CD4-positive, CD25-positive, alpha-beta regulatory T cell (primary cell): ENCODE results near the gene MAP4. TPM values are rescaled to one million over a fixed set of nuclear protein-coding genes. Genes with fewer than 3 reads are reported as not detected.
A peak's percentile ranks its signal among the peaks of the same experiment; 100 is the strongest.
"Not testable (repeated sequence)": the region's sequence is repeated elsewhere in the genome, so short reads cannot be mapped to it uniquely, and the experiment has no call there.

Source experiments
- ATAC-seq, 2 donors: fragments of 150-1000 bp; cut with Tn5 transposase; one replicate each; pipeline ENCODE4 v1.10.0; 2021; ENCODE audit warnings: low read depth in 2 of 2, moderate number of reproducible peaks in 2 of 2, moderate library complexity in 1 of 2
- DNase-seq, 3 donors: peaks; one replicate each; pipeline versions ENCODE4 v3.0.0 to v3.0.0-alpha.2; 2012 to 2022; ENCODE audit warnings: mixed read lengths in 1 of 3
- H3K27ac ChIP-seq: one replicate; pipeline ENCODE4 v1.7.0; 2013; ENCODE audit warnings: mild to moderate bottlenecking, low read length; ENCODE audit not compliant: insufficient read depth, poor library complexity, severe bottlenecking
- H3K27me3 ChIP-seq: one replicate; pipeline ENCODE4 v1.7.0; 2013; ENCODE audit warnings: low read length; ENCODE audit not compliant: control insufficient read depth, insufficient read depth
- H3K36me3 ChIP-seq: one replicate; pipeline ENCODE4 v1.7.0; 2013; ENCODE audit warnings: mild to moderate bottlenecking, low read length, moderate library complexity; ENCODE audit not compliant: control insufficient read depth, insufficient read depth
- H3K4me1 ChIP-seq: 2 replicates; pipeline ENCODE4 v1.7.0; 2013; ENCODE audit warnings: mild to moderate bottlenecking, low read length; ENCODE audit not compliant: insufficient read depth, control insufficient read depth, poor library complexity, severe bottlenecking
- H3K4me3 ChIP-seq: one replicate; pipeline ENCODE4 v1.7.0; 2013; ENCODE audit warnings: low read depth, mild to moderate bottlenecking, low read length, moderate library complexity
- H3K9me3 ChIP-seq, 2 experiments: 1 replicate in 1 of 2; 2 replicates in 1 of 2; pipeline ENCODE4 v1.7.0; 2013; ENCODE audit warnings: low read length in 2 of 2, mild to moderate bottlenecking in 1 of 2, moderate library complexity in 1 of 2; ENCODE audit not compliant: control insufficient read depth in 2 of 2
- H3K27ac Mint-ChIP-seq, 3 donors: one replicate each; pipeline ENCODE4 v1.8.0; 2020 to 2022; ENCODE audit warnings: mild to moderate bottlenecking in 3 of 3, mixed read lengths in 3 of 3, moderate library complexity in 2 of 3
- H3K27me3 Mint-ChIP-seq: one replicate; pipeline ENCODE4 v1.8.0; 2022; ENCODE audit warnings: mild to moderate bottlenecking, mixed read lengths
- H3K36me3 Mint-ChIP-seq: one replicate; pipeline ENCODE4 v1.8.0; 2020; ENCODE audit warnings: mixed read lengths
- H3K4me1 Mint-ChIP-seq, 4 donors: one replicate each; pipeline ENCODE4 v1.8.0; 2020 to 2022; ENCODE audit warnings: mixed read lengths in 4 of 4, mild to moderate bottlenecking in 1 of 4
- H3K4me3 Mint-ChIP-seq, 4 donors: one replicate each; pipeline ENCODE4 v1.8.0; 2020 to 2022; ENCODE audit warnings: mild to moderate bottlenecking in 4 of 4, mixed read lengths in 4 of 4, moderate library complexity in 3 of 4
- H3K9me3 Mint-ChIP-seq, 7 donors: one replicate each; pipeline ENCODE4 v1.8.0; 2020 to 2022; ENCODE audit warnings: mixed read lengths in 7 of 7, mild to moderate bottlenecking in 3 of 7, moderate library complexity in 2 of 7
- polyA plus RNA-seq, 4 donors: library from polyadenylated mRNA; unstranded; fragments of 300-500 nt; fragmentation: Illumina TruSeq; gene quantifications; one replicate each; pipeline ENCODE4 v1.2.3, GENCODE V29; 2021
- total RNA-seq: library from RNA; stranded (reverse); gene quantifications from one replicate; pipeline ENCODE4 v1.2.3, GENCODE V29; 2022

Gene MAP4
- total RNA-seq (123 TPM), polyA plus RNA-seq (10 to 100 TPM; 17.0 to 24.8 (median 22.1) TPM)

- Histone ChIP-seq H3K4me1 (peaks cover 19% of the 10 kb centered on the region), H3K27me3 (no peaks in the 10 kb centered on the region), H3K36me3 (no peaks in the 10 kb centered on the region), H3K9me3 (no peaks in the 10 kb centered on the region), H3K4me3 (no peak within 1 kb of the TSS), H3K27ac (no peak within 1 kb of the TSS)
- DNase-seq (no peak), ATAC-seq (no peak)
- Mint-ChIP-seq H3K4me3 (peak within 1 kb of the TSS in 1 of 4 donors; percentile 20), H3K27me3 (no peaks in the 10 kb centered on the region), H3K9me3 (no peaks in the 10 kb centered on the region), H3K27ac (peak within 1 kb of the TSS; percentile 32 to 74 (median 33)), H3K4me1 (peaks cover 25 to 48% (median 44%) of the 10 kb centered on the region in 4 donors), H3K36me3 (no peaks in the 10 kb centered on the region)
Observed at GRCh38 chr3:48016301-48016973, at the start of gene MAP4. MAP4 (minus strand) TSS chr3:48016416; CDS start chr3:47998860, 17,556 bp downstream.

- Mint-ChIP-seq H3K4me3 (no peak overlapping the region), H3K4me1 (peaks cover 13 to 41% (median 31%) of the 10 kb centered on the region in 4 donors), H3K27ac (peak overlapping the region in 1 of 3 donors; percentile 45), H3K36me3 (peaks cover 9% of the 10 kb centered on the region), H3K27me3 (no peaks in the 10 kb centered on the region), H3K9me3 (peaks cover 0 to 1% (median 0%) of the 10 kb centered on the region in 7 donors)
- no peaks in the 10 kb centered on the region for H3K4me1 ChIP-seq
- no peaks in the 10 kb centered on the region for H3K27me3 ChIP-seq
- no peaks in the 10 kb centered on the region for H3K36me3 ChIP-seq
- no peak overlapping the region for H3K27ac ChIP-seq
- ATAC-seq, result no peak
- H3K4me3 ChIP-seq, result no peak overlapping the region
- H3K9me3 ChIP-seq, result no peaks in the 10 kb centered on the region
- no peak for DNase-seq
Observed at GRCh38 chr3:48065035-48065434, 48.8 kb upstream of the MAP4 start.

GRCh38 chr3:48064292-48064829 lies 48.1 kb upstream of the MAP4 start:
- H3K4me3 ChIP-seq, result no peak overlapping the region
- no peaks in the 10 kb centered on the region for H3K9me3 ChIP-seq
- H3K4me3 Mint-ChIP-seq, result no peak overlapping the region
- H3K4me1 ChIP-seq, result no peaks in the 10 kb centered on the region
- ATAC-seq (no peak), DNase-seq (no peak)
- H3K36me3 Mint-ChIP-seq, result peaks cover 12% of the 10 kb centered on the region
- H3K27ac Mint-ChIP-seq, result peak overlapping the region in 2 of 3 donors; percentile 6 to 50
- H3K27me3 ChIP-seq, result no peaks in the 10 kb centered on the region
- no peaks in the 10 kb centered on the region for H3K27me3 Mint-ChIP-seq
- no peaks in the 10 kb centered on the region for H3K36me3 ChIP-seq
- H3K4me1 Mint-ChIP-seq, result peaks cover 16 to 41% (median 31%) of the 10 kb centered on the region in 4 donors
- H3K27ac ChIP-seq, result no peak overlapping the region
- H3K9me3 Mint-ChIP-seq, result peaks cover 0 to 1% (median 0%) of the 10 kb centered on the region in 7 donors

- not testable (repeated sequence) for ATAC-seq, H3K9me3 ChIP-seq, H3K36me3 ChIP-seq, H3K27ac Mint-ChIP-seq, H3K4me3 Mint-ChIP-seq, H3K9me3 Mint-ChIP-seq, DNase-seq, H3K27ac ChIP-seq, H3K4me3 ChIP-seq, H3K27me3 ChIP-seq, H3K27me3 Mint-ChIP-seq, H3K4me1 ChIP-seq
- H3K36me3 Mint-ChIP-seq, result peaks cover 12% of the 10 kb centered on the region
- H3K4me1 Mint-ChIP-seq, result peaks cover 27 to 46% (median 36%) of the 10 kb centered on the region in 4 donors
Observed at GRCh38 chr3:48061586-48061985, 45.4 kb upstream of the MAP4 start.

- H3K9me3 Mint-ChIP-seq, result peaks cover 0 to 1% (median 0%) of the 10 kb centered on the region in 7 donors
- DNase-seq (no peak), ATAC-seq (no peak)
- Histone ChIP-seq H3K4me1 (peaks cover 3% of the 10 kb centered on the region), H3K27me3 (no peaks in the 10 kb centered on the region), H3K36me3 (no peaks in the 10 kb centered on the region), H3K27ac (no peak overlapping the region), H3K4me3 (no peak overlapping the region), H3K9me3 (no peaks in the 10 kb centered on the region)
- H3K27me3 Mint-ChIP-seq, result no peaks in the 10 kb centered on the region
- H3K27ac Mint-ChIP-seq, result peak overlapping the region in 1 of 3 donors; percentile 62
- H3K4me3 Mint-ChIP-seq, result peak overlapping the region in 2 of 4 donors; percentile 40 to 69
- H3K4me1 Mint-ChIP-seq, result peaks cover 16 to 28% (median 20%) of the 10 kb centered on the region in 4 donors
- peaks cover 12% of the 10 kb centered on the region for H3K36me3 Mint-ChIP-seq
Observed at GRCh38 chr3:48058091-48058490, 41.9 kb upstream of the MAP4 start.

GRCh38 chr3:48057521-48057920 lies 41.3 kb upstream of the MAP4 start:
- ATAC-seq (no peak), DNase-seq (no peak)
- Histone ChIP-seq H3K27me3 (no peaks in the 10 kb centered on the region), H3K4me1 (peaks cover 3% of the 10 kb centered on the region), H3K4me3 (no peak overlapping the region), H3K9me3 (no peaks in the 10 kb centered on the region), H3K36me3 (no peaks in the 10 kb centered on the region), H3K27ac (no peak overlapping the region)
- H3K9me3 Mint-ChIP-seq, result peaks cover 0 to 1% (median 0%) of the 10 kb centered on the region in 7 donors
- no peaks in the 10 kb centered on the region for H3K27me3 Mint-ChIP-seq
- no peak overlapping the region for H3K4me3 Mint-ChIP-seq
- H3K27ac Mint-ChIP-seq, result no peak overlapping the region
- H3K4me1 Mint-ChIP-seq, result peaks cover 20 to 33% (median 23%) of the 10 kb centered on the region in 4 donors
- peaks cover 12% of the 10 kb centered on the region for H3K36me3 Mint-ChIP-seq

- H3K27me3 ChIP-seq, result no peaks in the 10 kb centered on the region
- H3K36me3 Mint-ChIP-seq, result peaks cover 13% of the 10 kb centered on the region
- DNase-seq, result no peak
- no peaks in the 10 kb centered on the region for H3K27me3 Mint-ChIP-seq
- no peak overlapping the region for H3K4me3 ChIP-seq
- H3K36me3 ChIP-seq, result no peaks in the 10 kb centered on the region
- no peak overlapping the region for H3K4me3 Mint-ChIP-seq
- no peak for ATAC-seq
- H3K4me1 Mint-ChIP-seq, result peaks cover 12 to 23% (median 16%) of the 10 kb centered on the region in 4 donors
- no peaks in the 10 kb centered on the region for H3K4me1 ChIP-seq
- no peaks in the 10 kb centered on the region for H3K9me3 Mint-ChIP-seq
- no peaks in the 10 kb centered on the region for H3K9me3 ChIP-seq
- H3K27ac ChIP-seq, result no peak overlapping the region
- H3K27ac Mint-ChIP-seq, result peak overlapping the region in 1 of 3 donors; percentile 53
Observed at GRCh38 chr3:48047841-48048464, 31.7 kb upstream of the MAP4 start.
